HG03469 (cell line): ENCODE results near the gene SMCO3.

ENCODE experiments used
- ATAC-seq: cut with Tn5 transposase; IDR thresholded peaks from one replicate; pipeline ENCODE4 v1.9.1; 2021; ENCODE audit warnings: mild to moderate bottlenecking, moderate library complexity, moderate number of reproducible peaks; ENCODE audit not compliant: unreplicated experiment

SMCO3 gene

GRCh38 chr12:14833336-14833735, 19.4 kb upstream of the SMCO3 start:
- ATAC-seq: no peak

GRCh38 chr12:14828892-14829291, 14.9 kb upstream of the SMCO3 start:
- ATAC-seq: peak; percentile 88

DNA sequence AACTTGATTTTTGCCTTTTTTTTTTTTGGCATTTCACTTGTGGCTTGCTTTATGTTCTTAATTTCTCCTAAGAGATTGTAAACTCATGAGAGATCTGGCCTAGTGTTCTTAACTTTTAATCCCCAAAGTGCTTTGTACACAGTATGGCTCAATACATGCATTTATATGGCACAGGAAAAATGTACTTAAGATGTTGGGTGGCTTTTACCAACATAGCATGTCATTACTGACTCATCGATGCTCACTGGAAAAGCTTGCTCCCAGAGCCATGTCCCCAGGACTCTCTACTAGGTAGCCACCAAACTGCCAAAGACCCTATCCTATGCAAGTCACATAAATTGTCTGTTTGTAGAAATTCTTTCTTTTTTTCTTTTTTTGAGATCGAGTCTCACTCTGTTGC, 13.1 kb upstream of the SMCO3 start:
- no peak for ATAC-seq

DNA sequence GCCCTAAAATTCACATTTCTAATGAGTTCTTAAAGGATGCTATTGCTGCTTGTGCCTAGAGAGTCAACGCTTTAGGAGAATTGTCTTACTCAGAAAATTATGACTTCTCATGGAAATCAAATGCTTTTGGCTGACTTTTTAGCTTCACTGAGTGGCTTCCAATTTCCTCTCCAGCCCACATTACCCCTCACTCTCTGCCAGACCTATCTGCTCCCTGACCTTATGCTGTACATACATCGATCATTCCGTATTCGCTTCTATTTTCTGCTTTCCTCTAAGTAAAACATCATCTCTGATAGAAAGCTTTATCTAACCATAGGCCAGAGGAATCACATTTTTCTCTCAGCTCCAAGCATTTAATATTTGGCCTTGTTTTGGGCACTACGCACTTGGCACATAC, 12.5 kb upstream of the SMCO3 start:
- no peak for ATAC-seq

GRCh38 chr12:14825256-14825655, 11.3 kb upstream of the SMCO3 start:
- ATAC-seq: no peak

DNA sequence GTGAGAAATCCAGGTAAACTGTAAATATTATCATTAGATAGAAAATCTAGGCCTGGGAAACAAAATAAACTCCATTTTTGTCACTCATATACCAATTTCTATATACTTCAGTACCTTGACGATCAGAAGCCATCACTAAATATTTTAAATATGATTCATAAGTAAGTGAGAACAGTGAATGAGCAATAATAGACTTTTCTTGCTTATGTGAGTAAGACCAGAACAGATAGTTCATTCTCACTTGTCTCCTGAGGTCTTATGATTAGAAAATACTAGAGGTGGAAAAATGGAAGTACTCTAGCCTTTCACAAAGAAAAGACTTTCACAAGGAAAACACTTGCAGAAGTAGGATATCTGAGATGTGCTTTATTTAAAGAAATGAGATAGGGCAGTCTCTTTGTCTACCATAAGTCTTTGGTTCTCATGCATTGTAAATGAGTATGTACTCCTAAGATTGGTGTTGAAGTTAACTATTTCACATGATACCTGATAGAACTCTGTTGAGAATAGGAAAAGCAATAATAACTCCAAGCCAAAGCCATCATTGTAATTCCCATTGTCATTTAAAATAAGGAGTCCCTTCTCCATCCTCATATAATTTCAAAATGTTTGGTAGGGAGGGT, 10.1 kb upstream of the SMCO3 start:
- no peak for ATAC-seq

DNA sequence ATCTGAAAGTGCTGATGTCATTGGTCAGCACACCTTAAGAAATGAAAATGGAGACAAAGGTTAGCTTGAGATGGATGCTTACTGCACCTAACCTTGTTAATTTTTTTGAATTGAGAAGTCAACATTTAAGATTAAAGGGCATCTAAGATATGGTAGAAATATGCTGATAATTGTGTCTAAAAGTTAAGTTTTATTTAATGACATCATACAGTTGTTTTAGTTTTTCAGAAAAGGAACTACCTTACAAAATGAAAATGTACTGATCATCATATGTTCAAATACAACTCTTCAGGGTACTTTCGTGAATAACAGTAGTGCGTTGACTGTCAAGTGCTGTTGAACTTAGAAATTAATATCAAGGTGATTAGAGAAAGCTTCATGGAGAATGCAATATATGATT, 2.5 kb downstream of the SMCO3 start:
- ATAC-seq: no peak

DNA sequence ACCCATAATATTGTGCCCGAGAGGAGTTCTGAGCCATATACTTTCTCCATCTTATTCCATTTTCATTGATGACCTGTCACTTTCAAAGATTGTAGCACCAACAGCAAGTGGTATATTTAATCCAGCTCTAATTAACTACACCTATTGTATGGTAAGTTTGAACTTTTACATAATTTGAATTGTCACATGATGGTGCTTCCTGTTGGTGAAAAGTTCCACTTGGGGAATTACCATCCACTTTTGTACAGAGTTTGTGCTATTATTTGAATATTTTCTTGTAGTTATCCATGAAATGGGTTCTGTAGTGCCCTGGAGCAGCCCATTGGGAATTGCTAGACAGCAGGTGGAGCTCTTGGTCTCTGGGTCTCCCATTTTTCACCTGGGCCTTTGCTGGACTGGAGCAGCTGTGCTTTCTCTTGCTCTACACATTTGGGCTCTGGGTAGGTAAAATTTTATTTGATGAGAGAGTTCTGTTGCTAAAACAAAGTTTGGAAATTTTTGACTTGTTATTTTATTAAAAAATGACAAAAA, 3.0 kb downstream of the SMCO3 start:
- ATAC-seq: no peak

DNA sequence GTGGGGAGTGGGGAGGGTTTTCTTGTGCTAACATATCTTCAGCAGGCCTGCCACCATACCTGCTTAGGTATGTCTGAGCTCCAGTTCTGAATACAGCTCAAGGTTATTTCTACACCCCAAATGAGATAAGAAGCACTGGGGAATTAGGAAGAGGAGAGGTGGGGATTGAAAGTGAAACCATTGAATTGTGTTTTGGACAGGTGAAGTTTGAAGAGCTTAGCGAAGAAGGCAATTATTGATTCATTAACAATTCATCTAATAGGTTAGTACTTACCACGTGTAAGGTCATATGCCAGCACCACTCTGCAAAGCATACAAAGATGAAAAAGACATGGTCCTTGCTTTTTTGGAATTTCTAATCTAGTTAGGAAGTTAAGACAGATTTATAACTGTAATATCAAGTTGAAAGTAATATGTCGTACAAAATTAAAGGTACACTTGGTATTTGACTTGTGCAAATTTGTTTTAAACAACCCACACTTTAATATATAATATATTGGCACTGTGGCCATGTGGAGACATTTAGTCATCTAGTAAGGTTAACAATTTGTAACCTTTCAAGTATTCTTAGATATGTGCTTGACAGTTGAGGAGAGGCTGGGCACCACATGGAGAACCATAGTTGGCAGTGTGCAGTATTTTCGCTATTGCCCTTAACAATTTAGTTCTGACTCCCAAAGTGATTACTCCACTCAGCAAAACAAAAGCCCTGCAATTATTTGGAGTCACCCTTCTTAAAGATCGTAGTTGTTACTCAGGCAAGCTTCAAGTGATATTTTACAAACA, 3.6 kb downstream of the SMCO3 start:
- ATAC-seq: no peak

DNA sequence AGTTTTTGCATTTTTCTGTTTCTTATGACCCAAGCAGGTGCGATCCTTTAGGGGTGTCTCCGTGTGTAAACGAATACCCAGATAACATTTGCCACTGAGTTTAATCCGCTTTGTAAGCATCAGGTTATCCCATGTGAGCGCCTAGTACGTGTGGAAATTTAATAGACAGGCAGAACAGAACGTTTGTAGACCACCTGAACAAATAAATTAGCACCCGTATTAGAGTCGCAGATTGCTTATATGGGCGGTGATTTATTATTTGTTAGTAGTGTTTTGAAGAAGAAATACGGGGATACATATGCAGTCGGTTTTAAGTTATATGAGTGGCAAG, 10.2 kb downstream of the SMCO3 start:
- ATAC-seq: peak; percentile 0

DNA sequence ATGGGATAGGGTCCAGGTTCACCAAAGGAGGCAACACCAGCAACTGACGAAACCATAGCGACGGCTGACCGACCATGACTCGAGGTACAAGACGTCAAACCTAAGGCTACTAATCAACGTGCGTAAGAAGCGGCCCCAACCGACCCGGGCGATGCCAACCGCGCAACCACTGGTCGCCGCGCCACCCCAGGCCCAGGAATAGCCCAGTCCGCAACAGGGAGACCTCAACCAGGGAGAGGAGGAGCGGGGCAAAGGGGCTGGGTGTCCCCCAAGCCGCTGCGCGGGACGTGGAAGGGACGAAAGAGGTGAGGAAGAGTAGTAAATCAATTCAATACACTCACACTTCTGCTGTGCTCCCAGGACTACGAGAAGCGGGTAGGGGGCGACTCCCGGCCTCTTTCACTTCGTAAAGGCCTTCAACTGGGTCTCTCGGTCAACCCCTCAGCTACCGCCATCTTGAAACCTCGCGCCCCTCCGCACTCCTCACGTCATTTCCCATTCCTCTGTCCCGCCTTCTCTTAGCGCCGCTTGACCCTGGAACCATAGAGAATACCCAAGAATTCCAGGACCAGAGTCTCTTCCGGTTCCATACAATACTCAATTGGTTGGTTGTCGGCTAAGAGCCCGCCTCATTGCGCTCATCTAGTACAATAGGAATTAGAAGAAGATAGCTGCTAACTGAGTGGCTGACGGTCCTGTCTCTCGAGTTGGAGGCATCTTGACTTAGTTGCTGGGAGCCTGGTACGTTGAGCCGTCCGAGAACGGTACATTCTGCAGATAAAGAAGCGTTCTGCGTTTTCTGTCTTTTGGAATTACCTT, 10.8 kb downstream of the SMCO3 start, which contains the start of the genes C12orf60 and WBP11:
Gene C12orf60 (plus strand): TSS at position 660 of the 819 bp plus-strand sequence. CDS start 19,266 bp downstream, outside the sequence.
Gene WBP11 (minus strand): TSS at position 468 of the 819 bp plus-strand sequence. CDS start 2,095 bp downstream, outside the sequence.
- ATAC-seq: peak; percentile 98

GRCh38 chr12:14802721-14803010, 11.3 kb downstream of the SMCO3 start:
- no peak for ATAC-seq

- ATAC-seq: no peak
Measured at GRCh38 chr12:14802247-14802646, 11.7 kb downstream of the SMCO3 start.

DNA sequence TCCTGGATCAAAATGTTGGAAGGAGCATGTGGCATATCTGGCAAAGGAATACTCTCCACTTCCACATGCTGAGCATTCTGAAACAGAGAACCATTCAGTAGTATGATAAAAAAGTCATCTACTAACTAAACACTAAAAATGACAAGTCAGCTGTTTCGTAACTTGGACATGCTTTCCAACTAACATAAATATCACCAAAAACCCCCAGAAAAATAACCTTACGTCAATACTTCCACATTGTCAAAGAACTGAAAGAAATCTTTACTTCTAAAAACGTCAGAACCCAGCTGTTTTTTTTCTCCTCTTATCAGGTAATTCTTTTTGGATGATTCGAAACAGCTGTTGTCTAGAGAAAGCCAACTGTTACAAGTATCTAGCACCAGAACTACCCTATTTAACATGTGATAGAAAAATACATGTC, 18.9 kb downstream of the SMCO3 start:
- ATAC-seq: no peak

DNA sequence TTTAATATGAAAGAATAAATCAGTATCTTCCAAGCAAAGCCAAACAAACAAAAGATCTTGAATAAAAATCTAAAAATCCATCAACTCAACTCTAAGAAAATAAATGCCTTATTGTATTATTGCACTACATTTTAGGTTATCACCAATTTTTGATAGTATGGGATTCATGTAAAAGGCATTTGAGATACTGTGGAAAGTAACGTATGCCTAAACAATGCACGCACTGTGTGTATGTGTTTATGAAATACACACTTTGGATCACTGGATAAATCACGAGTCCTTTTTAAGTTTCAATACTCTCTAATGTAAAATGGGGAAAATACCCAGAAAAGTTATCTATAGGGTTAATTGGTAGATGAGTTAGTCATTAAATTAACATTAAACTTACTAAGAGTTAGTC, 28.4 kb downstream of the SMCO3 start:
- no peak for ATAC-seq

GRCh38 chr12:14784471-14784870, 29.5 kb downstream of the SMCO3 start:
- ATAC-seq: no peak

GRCh38 chr12:14782756-14783155, 31.2 kb downstream of the SMCO3 start:
- no peak for ATAC-seq

GRCh38 chr12:14781563-14781962, 32.4 kb downstream of the SMCO3 start:
- no peak for ATAC-seq

DNA sequence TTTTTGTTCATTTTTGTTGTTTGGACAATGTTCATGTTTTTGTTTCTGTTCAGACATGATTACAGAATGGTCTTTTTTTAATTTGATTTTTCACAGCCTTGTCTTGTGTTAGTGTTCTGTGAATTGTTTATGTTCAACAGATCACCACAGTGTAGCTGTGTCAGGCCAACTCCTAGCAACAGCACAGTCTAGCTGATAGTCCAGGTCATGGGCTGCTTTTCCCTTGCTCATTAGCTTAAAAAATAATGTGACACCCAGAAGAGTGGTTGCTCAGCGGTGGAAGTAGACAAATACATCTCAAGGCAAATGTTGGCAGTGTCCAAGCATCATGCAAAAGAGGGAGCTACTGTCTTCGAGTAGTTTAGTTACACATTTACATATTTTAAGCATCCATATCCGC, 33.1 kb downstream of the SMCO3 start:
- ATAC-seq: no peak

GRCh38 chr12:14779834-14780233, 34.1 kb downstream of the SMCO3 start:
- ATAC-seq: no peak

- no peak for ATAC-seq
Measured at GRCh38 chr12:14777271-14777670, 36.7 kb downstream of the SMCO3 start.
